ENCODE results near the gene USP13.
"Not testable (repeated sequence)": the region's sequence is repeated elsewhere in the genome, so short reads cannot be mapped to it uniquely, and the experiment has no call there.

USP13 gene

DNA sequence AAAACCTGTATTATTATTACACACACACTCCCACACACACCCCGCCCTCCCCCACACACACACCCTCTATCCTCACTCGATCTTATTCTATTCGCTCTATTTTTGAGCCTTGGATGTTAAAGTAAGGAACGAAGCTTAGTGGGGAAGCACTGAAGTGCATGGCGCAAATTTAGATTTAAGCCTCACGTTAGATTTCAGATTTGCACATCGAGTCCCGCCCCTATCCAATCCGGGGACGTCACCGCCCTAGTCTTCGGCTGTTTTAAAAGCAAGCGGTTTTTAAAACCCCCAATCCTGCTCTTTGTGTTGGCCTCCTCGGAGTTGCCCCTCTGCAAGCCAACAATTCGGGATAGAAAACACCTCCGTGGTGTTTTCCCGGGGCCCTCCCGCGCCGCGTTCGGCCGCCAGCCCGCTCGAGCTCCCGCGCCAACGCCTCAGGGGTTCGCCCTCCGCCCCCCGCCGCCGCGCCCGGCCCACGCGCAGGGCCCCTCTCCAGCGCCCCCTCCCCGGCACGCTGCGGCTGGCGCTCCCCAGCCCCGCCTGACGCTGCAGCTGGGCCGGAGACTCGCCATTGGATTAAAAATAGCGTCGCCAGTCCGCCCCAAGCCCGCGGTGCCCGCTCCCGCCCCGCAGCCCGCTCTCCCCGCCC is at the start of gene USP13:
USP13 (plus strand) TSS at position 594 of the 649 bp plus-strand sequence. CDS start 186 bp downstream, outside the sequence.
- FAIRE-seq (no peak), DNase-seq (ENCODE audit: low spot score) (peak; percentile 40)

- DNase-seq (ENCODE audit: low spot score) (no peak), FAIRE-seq (no peak)
Observed at GRCh38 chr3:179603321-179603720, 49.5 kb upstream of the USP13 start.

- FAIRE-seq: no peak
- no peak for DNase-seq (ENCODE audit: low spot score)
Observed at GRCh38 chr3:179603831-179604230, 49.0 kb upstream of the USP13 start.

GRCh38 chr3:179604321-179605078 is 48.3 kb upstream of the USP13 start, which contains the start of the genes MRPL47 and NDUFB5:
TSS of gene MRPL47 (minus strand) at chr3:179604638. CDS start at chr3:179604624, 14 bp downstream.
TSS of gene NDUFB5 (plus strand) at chr3:179604794. CDS start at chr3:179604816, 22 bp downstream.
- peak; percentile 87 for FAIRE-seq
- DNase-seq (ENCODE audit: low spot score): peak; percentile 90

- DNase-seq (ENCODE audit: low spot score) (no peak), FAIRE-seq (no peak)
Observed at GRCh38 chr3:179606534-179607085, 46.2 kb upstream of the USP13 start.

DNA sequence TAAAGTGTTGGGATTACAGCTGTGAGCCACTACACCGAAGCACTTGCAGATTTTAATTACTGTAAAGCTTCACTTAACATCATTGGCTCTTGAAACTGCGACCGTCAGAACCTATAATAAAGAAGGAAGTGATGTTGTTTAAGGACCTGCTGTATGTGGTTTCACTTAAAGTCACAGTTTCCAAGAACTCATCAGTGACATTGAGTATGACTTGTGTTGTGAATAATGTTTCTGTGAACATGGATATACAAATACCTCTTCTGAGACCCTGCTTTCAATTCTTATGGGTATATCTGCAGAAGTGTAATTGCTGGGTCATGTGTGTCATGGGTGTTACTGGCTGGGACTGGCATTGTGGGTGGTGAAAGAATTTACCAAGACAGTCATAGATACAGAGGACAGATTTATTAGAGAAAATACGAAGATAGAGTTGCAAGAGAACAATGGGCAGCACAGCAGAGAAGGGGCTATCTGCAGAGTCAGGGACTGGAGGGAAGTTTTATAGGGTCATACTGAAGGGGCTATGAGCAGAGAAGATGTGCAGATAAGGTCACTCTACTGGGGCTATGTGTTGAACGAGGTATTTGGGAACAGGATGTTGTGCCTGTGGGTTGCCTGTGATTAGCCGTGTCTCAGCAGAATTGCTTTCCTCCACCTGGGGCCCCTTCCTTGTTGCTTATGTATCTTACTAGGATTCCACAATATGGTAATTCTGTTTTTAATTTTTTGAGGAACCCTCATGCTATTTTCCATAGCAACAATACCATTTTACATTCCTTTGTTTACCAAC is 43.7 kb upstream of the USP13 start:
- no peak for DNase-seq (ENCODE audit: low spot score)
- no peak for FAIRE-seq

- DNase-seq (ENCODE audit: low spot score): no peak
- no peak for FAIRE-seq
Observed at GRCh38 chr3:179610066-179610465, 42.8 kb upstream of the USP13 start.

- peak; percentile 18 for FAIRE-seq
- DNase-seq (ENCODE audit: low spot score): peak; percentile 19
Observed at GRCh38 chr3:179613807-179614206, 39.0 kb upstream of the USP13 start.

GRCh38 chr3:179615458-179616173 is 37.2 kb upstream of the USP13 start:
- FAIRE-seq (no peak), DNase-seq (ENCODE audit: low spot score) (no peak)

- no peak for DNase-seq (ENCODE audit: low spot score)
- no peak for FAIRE-seq
Observed at GRCh38 chr3:179622023-179622422, 30.8 kb upstream of the USP13 start.

DNA sequence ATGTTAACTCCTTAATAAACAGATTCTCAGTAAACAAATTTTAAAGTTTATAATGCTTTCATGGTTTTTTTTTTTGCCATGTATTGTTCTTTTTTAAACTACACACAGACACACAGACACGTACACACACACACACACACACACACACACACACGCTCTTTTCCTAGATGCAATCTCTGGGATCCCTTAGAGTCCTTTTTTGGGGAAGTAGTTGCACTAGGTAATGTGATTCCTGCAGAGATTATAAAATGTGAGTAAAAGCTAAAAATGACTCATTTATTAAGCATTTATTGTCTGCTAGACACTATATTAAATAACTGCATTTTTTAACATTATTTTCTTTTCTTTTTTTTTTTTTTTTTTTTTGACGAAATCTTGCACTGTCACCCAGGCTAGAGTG is 28.4 kb upstream of the USP13 start:
- DNase-seq (ENCODE audit: low spot score) (no peak), FAIRE-seq (no peak)

GRCh38 chr3:179630753-179631451 is 21.9 kb upstream of the USP13 start:
- FAIRE-seq (no peak), DNase-seq (ENCODE audit: low spot score) (no peak)

DNA sequence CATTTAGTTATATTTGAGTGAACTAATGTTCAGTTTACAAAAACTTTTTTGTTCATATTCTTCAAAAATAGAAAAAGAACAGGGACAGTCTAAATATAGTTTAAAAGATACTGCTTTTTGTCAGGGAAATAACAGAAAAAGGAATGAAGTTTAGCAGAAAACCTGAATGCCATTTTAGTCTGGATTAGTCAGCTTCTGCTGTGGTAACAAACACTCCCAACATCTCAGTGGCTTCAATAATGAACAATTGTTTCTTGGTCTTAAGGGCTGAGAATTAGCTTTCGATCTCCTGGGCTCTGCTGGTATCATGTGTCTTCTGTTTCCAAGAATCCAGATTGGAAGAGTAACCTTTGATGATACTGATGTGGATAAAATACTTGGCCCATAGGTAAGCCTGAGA is 12.4 kb upstream of the USP13 start:
- no peak for DNase-seq (ENCODE audit: low spot score)
- no peak for FAIRE-seq

DNA sequence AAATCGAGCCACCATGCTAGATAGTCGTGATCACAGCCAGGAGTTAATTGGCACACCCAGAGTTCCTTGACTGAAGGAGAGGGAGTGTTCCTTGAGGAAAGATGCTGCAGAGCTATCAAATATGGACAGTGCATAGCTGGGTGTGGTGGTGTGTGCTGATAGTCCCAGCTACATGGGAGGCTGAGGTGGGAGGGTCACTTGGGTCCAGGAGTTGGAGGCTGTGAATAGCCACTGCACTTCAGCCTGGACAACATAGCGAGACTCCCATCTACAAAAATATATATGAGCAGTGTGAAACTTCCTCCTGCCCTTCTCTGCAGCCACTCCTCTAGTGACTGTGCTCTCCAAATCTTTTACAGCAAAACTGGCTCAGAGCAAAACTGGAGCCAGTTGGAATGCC is 10.0 kb upstream of the USP13 start:
- DNase-seq (ENCODE audit: low spot score) (no peak), FAIRE-seq (no peak)

- FAIRE-seq; DNase-seq (ENCODE audit: low spot score): not testable (repeated sequence)
Observed at GRCh38 chr3:179643837-179644236, 9.0 kb upstream of the USP13 start.

GRCh38 chr3:179646177-179646576 is 6.7 kb upstream of the USP13 start:
- no peak for FAIRE-seq
- DNase-seq (ENCODE audit: low spot score): no peak

GRCh38 chr3:179651687-179652446 is 973 bp upstream of the USP13 start:
- FAIRE-seq (no peak), DNase-seq (ENCODE audit: low spot score) (no peak)

- DNase-seq (ENCODE audit: low spot score): peak; percentile 56
- FAIRE-seq: no peak
Observed at GRCh38 chr3:179653096-179653797, 407 bp downstream of the USP13 start.

GRCh38 chr3:179655236-179655635 is 2.4 kb downstream of the USP13 start:
- DNase-seq (ENCODE audit: low spot score) (no peak), FAIRE-seq (no peak)
